ENCODE results near the gene PGRMC2. TPM values are rescaled to one million over a fixed set of nuclear protein-coding genes. Genes with fewer than 3 reads are reported as not detected.

The PGRMC2 gene
- total RNA-seq, 1 experiment from 2014 or later, result 11.4 TPM

- intact Hi-C loops (cut with micrococcal nuclease), result loop anchor here (10.0 kb wide), 2 partner anchors 87 to 217 kb away; partner anchors contain the start of gene LARP1B
- Histone ChIP-seq H3K9ac (ENCODE audit: low read length) (no peak overlapping the region), H3K4me2 (ENCODE audit: low read length) (no peak overlapping the region), H3K36me3 (ENCODE audit: low read depth, low read length) (no peaks in the 10 kb centered on the region; the same call in 1 of the 2 replicates), H3K27ac (ENCODE audit: low read length) (no peak overlapping the region), H3K27me3 (ENCODE audit: low read length) (no peaks in the 10 kb centered on the region), H3K9me2 (replicated peaks; ENCODE audit: low read length) (no peaks in the 10 kb centered on the region), H3K4me1 (ENCODE audit: insufficient read depth, low read length) (peaks cover 21% of the 10 kb centered on the region), H4K20me1 (ENCODE audit: low read length) (no peaks in the 10 kb centered on the region), H3K9me3 (ENCODE audit: low read length) (no peaks in the 10 kb centered on the region), H3K4me3 (ENCODE audit: low read length) (no peak overlapping the region), H2AFZ (ENCODE audit: low read length) (no peak overlapping the region), H3K79me2 (ENCODE audit: low read length) (peaks cover 100% of the 10 kb centered on the region), H3F3A (ENCODE audit: low read length, unreplicated experiment) (no peaks in the 10 kb centered on the region)
- TF ChIP-seq, protein P1, sequence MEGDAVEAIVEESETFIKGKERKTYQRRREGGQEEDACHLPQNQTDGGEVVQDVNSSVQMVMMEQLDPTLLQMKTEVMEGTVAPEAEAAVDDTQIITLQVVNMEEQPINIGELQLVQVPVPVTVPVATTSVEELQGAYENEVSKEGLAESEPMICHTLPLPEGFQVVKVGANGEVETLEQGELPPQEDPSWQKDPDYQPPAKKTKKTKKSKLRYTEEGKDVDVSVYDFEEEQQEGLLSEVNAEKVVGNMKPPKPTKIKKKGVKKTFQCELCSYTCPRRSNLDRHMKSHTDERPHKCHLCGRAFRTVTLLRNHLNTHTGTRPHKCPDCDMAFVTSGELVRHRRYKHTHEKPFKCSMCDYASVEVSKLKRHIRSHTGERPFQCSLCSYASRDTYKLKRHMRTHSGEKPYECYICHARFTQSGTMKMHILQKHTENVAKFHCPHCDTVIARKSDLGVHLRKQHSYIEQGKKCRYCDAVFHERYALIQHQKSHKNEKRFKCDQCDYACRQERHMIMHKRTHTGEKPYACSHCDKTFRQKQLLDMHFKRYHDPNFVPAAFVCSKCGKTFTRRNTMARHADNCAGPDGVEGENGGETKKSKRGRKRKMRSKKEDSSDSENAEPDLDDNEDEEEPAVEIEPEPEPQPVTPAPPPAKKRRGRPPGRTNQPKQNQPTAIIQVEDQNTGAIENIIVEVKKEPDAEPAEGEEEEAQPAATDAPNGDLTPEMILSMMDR (conservative IDR thresholded peaks at IDR 0.05; ENCODE audit: low read depth, low read length), result no peak
- TF ChIP-seq EZH2 (IDR thresholded peaks at IDR 0.05; ENCODE audit: low read length, unreplicated experiment) (no peak), EZH2phosphoT487 (IDR thresholded peaks at IDR 0.05; ENCODE audit: borderline replicate concordance, low read length) (no peak)
- ATAC-seq (no peak), DNase-seq (no peak)
- no TSS peak for BruUV-seq (replicated peaks)
- ChIA-PET CTCF (no interaction called here), POLR2A (ENCODE audit: unreplicated experiment) (no interaction called here)
Observed at GRCh38 chr4:128281354-128281753, 6.3 kb downstream of the PGRMC2 start.

- Histone ChIP-seq H3K36me3 (ENCODE audit: low read depth, low read length) (no peaks in the 10 kb centered on the region; the same call in 1 of the 2 replicates), H3K9me2 (replicated peaks; ENCODE audit: low read length) (no peaks in the 10 kb centered on the region), H3F3A (ENCODE audit: low read length, unreplicated experiment) (no peaks in the 10 kb centered on the region), H3K4me3 (ENCODE audit: low read length) (no peak overlapping the region), H3K79me2 (ENCODE audit: low read length) (peaks cover 100% of the 10 kb centered on the region), H3K9me3 (ENCODE audit: low read length) (no peaks in the 10 kb centered on the region), H2AFZ (ENCODE audit: low read length) (no peak overlapping the region), H3K4me2 (ENCODE audit: low read length) (no peak overlapping the region), H3K27me3 (ENCODE audit: low read length) (no peaks in the 10 kb centered on the region), H3K4me1 (ENCODE audit: insufficient read depth, low read length) (peaks cover 26% of the 10 kb centered on the region), H4K20me1 (ENCODE audit: low read length) (no peaks in the 10 kb centered on the region), H3K27ac (ENCODE audit: low read length) (no peak overlapping the region), H3K9ac (ENCODE audit: low read length) (no peak overlapping the region)
- no peak for ATAC-seq
- ChIA-PET POLR2A (ENCODE audit: unreplicated experiment) (no interaction called here), CTCF (no interaction called here)
- DNase-seq, result no peak
- BruUV-seq (replicated peaks), result no TSS peak
- TF ChIP-seq EZH2 (IDR thresholded peaks at IDR 0.05; ENCODE audit: low read length, unreplicated experiment) (no peak), EZH2phosphoT487 (IDR thresholded peaks at IDR 0.05; ENCODE audit: borderline replicate concordance, low read length) (no peak)
- TF ChIP-seq, protein P1 (conservative IDR thresholded peaks at IDR 0.05; ENCODE audit: low read depth, low read length), result no peak
- intact Hi-C loops (cut with micrococcal nuclease), result loop anchor here (10.0 kb wide), 2 partner anchors 85 to 215 kb away; partner anchors contain the start of gene LARP1B
Observed at GRCh38 chr4:128279624-128280225, 7.9 kb downstream of the PGRMC2 start.

DNA sequence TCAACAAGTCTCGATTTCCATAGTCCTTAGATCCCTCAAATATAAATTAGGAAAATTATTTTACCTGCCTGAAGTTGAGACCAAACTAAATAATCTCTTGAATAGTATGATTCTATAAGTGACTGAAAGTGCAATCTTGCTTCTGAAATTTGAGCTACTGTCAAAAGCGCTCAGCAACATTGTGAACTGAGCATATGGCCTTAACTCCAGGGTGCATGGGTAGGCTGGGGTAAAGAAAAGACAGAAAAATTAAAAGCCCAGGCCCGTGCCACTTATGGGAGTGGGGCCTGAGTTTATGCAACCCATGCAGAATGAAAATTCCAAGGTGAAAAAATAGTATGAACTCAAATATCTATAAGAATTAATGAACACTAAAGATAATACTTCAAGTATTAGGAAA lies 9.8 kb downstream of the PGRMC2 start:
- Histone ChIP-seq H3K27ac (ENCODE audit: low read length) (no peak overlapping the region), H3K9me3 (ENCODE audit: low read length) (no peaks in the 10 kb centered on the region), H3K79me2 (ENCODE audit: low read length) (peaks cover 98% of the 10 kb centered on the region), H3K4me1 (ENCODE audit: insufficient read depth, low read length) (peaks cover 19% of the 10 kb centered on the region), H3F3A (ENCODE audit: low read length, unreplicated experiment) (no peaks in the 10 kb centered on the region), H3K4me3 (ENCODE audit: low read length) (no peak overlapping the region), H3K9me2 (replicated peaks; ENCODE audit: low read length) (no peaks in the 10 kb centered on the region), H2AFZ (ENCODE audit: low read length) (no peak overlapping the region), H4K20me1 (ENCODE audit: low read length) (no peaks in the 10 kb centered on the region), H3K9ac (ENCODE audit: low read length) (no peak overlapping the region), H3K36me3 (ENCODE audit: low read depth, low read length) (no peaks in the 10 kb centered on the region; the same call in 1 of the 2 replicates), H3K4me2 (ENCODE audit: low read length) (no peak overlapping the region), H3K27me3 (ENCODE audit: low read length) (no peaks in the 10 kb centered on the region)
- ChIA-PET CTCF (no interaction called here), POLR2A (ENCODE audit: unreplicated experiment) (no interaction called here)
- TF ChIP-seq EZH2phosphoT487 (IDR thresholded peaks at IDR 0.05; ENCODE audit: borderline replicate concordance, low read length) (no peak), EZH2 (IDR thresholded peaks at IDR 0.05; ENCODE audit: low read length, unreplicated experiment) (no peak)
- TF ChIP-seq, protein P1 (conservative IDR thresholded peaks at IDR 0.05; ENCODE audit: low read depth, low read length), result no peak
- intact Hi-C loops (cut with micrococcal nuclease), result no loop called here
- DNase-seq (no peak), ATAC-seq (no peak)
- no TSS peak for BruUV-seq (replicated peaks)

All from PC-3 (cell line).